HG03196 (cell line): ENCODE results near the gene ARHGAP42.

ENCODE experiments used
- ATAC-seq: cut with Tn5 transposase; IDR thresholded peaks from one replicate; pipeline ENCODE4 v1.9.1; 2021; ENCODE audit not compliant: unreplicated experiment

ARHGAP42 gene

DNA sequence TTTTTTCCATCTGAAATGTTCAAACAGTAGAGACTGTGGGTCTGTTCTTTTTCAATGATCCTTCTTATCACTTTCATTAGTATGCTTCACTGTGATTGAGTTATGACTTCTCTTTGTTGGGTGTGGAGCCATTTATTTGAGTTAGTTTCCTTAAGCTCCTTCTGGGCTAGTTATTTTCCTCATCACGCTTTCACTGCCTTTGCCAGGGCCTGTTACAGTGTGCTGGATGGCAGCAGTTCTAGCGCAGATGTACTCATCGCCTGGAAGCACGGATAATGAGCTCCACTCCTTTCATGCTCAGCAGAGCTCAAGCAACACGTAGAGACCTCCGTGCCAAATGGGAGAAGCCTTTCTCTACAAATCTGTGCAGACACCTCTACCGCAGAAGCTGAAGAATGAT lies 7.0 kb upstream of the ARHGAP42 start:
- ATAC-seq: no peak

DNA sequence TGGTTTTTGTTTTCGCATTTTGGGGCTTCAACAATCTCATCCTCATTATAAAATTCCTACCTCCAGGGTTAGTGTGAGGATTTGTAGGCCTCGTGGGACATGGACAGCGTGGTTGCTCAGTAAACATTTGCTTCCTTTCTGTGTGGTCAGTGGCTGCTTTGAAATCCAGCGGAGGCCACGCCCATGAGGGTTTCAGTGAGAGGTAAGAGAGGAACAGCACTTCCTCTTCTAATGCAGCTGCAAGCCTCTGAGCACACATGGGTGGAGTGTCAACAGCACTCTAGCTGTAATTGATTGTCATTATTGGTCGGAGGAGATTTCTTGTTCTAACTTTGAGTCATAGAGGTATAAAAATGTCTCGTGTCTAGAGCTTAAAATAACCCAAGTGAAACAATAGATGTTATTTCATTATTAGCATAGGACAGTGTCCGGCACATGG lies 6.0 kb upstream of the ARHGAP42 start:
- ATAC-seq: peak; percentile 99

DNA sequence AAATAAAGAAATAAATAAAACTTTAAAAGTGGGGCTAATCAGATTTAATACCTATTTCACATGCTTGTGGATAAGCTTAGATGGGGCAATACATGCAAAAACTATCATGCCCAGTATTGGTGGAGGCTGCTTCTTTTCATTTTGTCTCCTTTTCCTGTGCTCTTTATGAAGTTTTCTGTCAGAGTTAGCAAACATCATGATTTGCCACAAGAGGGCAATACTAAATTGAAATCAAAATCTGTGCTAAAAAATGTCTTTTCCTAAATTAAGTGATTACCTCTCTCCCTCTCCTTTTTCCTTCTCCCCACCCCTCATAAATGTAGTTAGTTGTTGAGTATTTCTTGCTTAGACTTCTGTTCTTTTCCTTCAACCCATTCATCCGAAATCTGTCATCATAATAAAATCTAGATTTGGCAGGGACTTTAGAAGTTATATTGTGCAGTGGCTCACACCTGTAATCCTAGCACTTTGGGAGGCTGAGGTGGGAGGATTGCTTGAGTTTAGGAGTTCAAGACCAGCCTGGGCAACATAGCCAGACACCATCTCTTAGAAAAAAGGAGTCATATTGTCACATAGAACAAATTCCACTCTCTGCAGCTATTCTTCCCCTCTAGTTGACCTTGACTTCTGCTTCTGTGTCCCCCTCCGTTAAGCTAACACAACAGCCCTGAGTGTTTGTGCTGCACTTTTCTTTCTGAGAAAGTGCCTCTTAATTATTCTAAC lies 4.7 kb upstream of the ARHGAP42 start:
- ATAC-seq: no peak

DNA sequence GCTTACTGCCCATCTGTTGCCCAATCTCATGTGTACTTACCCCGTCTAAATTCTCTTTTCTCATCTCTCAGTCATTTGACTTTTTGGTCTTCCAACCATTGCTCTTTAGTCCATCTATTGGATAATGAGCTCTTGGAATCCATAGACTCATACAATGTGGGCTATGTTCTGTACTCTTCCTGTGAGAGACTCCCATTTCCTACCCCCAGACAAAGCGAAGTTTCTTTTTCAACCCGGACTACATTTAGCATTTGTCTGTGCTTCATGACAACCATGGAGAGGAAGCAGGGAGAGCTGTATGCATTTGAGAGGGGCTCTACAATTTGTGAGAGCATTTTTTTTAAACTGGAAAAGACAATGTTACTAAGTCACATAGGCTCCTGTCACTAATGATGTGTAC lies 4.0 kb upstream of the ARHGAP42 start:
- ATAC-seq: no peak

DNA sequence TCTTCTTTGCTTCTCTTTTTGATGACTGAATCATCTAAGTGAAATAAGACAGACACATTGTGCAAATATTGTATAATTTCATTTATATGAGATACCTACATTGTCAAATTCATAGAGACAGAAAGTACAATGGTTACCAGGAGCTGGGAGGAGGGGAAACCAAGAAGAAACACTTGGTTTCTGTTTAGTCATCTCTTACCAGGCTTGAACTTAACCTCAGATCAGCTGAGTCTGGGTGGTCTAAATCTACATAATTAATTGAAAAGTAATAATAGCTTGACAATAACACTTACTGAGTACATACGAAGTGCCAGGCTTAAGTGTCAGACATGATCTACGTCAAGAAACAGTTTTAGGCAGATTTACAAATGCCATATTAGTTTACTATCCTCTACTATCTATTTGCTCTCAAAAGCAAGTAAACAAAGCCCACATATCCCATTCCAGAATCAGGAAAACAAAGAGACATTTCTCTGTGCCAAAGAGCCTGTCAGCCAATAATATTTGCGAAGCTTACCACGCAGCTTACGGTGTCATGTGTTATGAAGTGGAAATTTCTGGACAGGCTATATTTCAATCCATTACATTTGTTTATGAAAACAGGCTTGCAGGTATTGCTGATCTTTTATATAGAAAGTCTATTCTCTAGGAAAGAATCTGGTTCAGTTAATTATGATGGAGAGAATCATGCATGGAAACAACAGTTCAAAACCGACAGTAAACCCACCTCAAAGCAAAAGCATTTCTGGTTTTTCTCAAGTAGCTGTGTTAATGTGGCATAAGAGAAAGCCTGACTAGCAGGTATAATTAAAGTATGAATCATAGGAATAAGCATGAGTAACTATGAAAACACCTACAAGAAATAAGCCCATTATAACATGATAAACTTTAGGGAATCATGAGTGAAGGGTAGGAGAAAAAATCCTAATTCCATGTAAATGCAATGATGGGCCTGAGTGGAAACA lies 2.7 kb upstream of the ARHGAP42 start:
- peak; percentile 29 for ATAC-seq

DNA sequence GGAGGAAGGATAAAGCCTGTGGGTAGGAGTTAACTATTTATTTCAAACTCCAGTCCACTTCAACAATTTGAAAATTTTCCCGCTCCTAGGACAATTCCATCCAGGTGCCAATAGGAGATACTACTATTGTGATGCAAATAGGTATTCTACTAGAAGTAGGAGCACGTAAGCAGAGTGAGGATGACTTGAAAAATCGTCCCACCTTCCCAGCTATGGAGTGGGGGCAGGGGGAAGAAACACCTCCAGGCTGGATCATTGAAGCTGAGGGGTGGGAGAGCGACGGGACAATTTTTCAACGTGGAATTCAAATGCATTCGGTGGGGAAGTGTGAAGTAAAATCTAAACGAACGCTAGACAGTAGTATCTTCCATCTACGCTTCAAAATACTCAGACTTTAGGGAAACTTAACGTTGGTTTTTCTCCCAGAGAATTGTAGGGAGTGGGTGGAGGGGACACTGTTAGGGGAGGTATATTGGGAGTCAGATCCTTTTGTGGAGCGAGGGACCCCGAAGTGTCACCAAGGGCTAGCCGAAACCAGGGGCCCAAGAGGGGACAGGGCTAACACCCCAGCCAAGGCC lies 523 bp upstream of the ARHGAP42 start:
- no peak for ATAC-seq

DNA sequence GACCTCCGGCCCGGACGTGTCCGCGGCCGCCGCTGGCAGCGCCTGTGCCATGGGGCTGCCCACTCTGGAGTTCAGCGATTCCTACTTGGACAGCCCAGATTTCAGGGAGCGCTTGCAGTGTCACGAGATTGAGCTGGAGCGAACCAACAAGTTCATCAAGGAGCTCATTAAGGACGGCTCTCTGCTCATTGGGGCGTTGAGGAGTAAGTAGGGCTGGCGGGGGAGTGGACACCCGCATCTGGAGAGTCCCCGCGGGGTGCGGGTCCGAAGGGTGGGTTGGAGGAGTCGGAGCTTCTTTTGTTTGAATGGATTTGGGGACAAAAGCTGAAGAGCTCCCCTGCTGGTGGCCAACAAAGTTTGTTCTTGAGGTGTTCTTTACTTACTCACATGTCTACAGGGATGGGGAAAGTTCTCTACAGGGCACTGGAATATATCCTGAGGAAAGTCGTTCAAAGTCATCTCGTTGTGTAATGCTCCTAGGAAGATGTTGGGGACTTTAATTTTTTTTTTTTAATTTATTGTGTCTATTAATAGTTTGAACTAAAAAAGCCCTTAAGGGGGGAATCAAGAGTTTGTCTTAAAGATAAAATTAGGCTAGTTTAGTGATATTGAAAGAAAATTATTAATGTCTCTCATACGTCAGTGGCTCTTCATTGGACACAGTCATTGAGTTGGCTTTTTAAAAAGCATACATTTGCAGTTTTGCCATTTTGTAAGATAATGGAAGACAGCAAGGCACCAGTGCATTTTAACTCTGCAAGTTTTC lies 725 bp downstream of the ARHGAP42 start:
- ATAC-seq: peak; percentile 66

DNA sequence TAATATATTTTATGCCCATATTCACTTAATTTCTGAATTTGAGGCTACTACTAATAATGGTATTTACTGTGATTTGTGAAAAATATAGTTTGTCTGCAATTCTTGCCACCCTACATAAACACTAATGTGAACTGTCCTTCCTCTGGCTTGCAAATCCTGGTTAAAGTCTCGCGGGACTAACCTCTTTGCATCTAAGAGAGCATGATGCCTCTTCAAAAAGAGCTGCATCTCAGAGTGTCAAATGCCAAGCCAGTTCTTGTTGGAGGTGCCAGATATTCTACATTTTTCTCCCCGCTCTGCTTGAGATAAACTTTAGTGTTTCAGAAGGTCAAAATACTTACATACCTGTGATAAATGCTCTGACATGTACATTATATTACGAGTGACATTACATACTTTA lies 2.1 kb downstream of the ARHGAP42 start:
- no peak for ATAC-seq

DNA sequence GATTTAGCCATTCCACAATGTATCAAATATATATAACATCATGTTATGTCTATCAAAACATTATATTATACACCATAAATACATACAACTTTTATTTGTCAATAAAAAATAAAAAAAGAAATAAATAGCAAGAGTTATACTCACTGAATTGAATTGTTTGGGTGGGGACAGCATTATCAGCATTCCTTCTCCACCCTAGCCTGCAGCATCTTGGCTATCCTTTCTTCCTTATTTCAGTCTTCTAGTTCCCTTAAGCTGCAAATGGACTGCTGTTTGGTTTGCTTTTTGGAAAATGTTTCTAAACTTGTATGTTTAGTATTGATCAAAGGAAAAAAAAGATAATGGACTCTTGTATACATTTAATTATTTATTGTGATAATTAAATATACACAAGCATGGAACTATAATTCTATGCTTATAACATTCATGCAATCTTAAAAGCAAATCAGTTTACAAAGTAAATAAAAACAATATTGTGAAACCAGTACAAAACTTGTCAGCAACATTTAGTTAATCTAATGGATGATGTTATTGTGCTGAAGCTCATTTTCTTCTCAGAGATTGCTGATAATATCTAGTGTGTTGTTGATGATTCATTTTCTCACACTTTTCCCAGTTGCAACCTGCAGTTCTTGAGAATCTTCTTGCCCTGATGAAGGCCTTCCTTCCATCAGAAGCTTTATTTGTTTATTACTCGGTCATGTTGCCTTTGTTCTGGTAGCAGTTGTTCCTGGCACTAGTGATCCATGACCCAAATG lies 5.0 kb downstream of the ARHGAP42 start:
- no peak for ATAC-seq

DNA sequence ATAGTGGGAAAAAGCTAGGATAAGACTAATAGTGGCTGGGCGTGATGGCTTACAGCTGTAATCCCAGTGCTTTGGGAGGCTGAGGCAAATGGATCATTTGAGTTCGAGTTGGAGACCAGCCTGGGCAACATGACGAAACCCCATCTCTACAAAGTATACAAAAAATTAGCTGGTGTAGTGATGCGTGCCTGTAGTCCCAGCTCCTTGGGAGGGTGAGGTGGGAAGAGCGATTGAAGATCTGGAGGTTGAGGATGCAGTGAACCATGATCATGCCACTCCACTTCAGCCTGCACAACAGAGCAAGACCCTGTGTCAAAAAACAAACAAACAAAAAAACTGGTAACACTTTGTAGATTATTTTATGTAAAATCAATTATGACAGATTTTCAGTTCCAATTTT lies 8.8 kb downstream of the ARHGAP42 start:
- no peak for ATAC-seq

DNA sequence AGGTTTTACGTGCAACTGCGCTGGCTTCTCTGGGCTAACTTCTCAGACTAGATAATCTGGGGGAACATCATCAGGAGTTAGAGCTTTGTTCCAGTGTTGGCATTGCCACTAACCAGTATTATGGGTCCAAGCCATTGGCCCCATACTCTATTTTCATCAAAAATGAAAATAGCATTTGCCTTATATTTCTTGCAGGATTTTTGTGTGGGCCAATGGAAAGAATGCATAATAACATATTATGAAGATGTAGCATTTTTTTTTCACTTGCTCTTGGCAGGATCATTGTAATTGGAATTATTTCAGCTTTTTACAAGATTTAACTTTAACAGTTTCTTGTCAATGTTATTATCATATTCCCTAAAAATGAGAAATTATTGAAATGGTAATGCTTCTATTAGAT lies 16.1 kb downstream of the ARHGAP42 start:
- no peak for ATAC-seq

DNA sequence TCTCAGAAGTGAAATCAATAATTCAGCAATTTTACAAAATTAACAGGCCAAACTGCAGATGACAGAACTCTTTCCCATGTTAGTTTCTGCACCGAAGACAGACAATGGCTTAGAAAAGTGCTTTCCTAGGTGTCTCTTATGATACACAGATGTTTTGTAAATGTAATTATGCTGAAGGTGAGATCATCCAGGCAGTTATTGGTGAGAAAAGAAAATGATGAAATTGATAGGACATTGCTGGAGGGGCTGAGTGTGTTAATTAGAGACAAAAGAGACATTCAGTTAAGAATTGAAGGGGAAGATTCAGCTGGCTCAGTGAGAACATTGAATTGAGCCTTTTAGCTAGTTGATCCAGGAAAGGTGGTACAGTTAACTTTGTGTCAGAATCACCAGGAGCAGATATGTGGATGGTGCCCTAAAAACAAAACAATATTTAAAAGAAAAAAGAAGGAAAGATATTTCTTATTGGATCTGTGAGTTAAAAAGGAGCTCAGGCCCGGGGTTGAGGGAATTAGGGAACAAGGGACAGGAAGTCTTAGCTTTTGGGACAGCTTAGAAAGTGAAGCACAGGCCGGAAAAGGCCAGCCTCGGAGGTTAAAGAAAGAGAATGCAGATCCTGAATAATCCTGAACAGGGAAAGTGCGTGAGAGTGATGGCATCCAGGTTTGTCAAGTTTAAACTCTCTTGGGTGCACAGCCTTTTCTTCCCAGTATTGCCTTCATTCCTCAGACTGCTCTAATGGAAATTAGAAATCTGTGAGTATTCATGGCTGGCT lies 16.9 kb downstream of the ARHGAP42 start:
- ATAC-seq: no peak

DNA sequence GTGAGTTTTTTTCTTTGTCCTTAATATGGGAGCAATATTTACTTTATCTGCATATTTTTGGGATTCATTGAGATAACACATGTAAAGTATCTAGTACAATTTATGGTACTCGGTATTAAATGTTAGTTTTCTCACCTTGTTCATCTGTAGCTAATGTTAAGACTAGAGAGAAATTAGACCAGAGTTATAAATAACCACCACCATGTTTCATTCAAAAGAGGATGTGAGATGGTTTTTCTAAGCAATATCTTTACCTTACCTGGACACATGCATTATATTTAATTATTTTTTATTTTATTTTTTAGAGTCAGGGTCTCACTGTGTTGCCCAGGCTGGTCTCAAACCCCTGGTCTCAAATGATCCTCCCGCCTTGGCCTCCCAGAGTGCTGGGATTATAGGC lies 18.4 kb downstream of the ARHGAP42 start:
- no peak for ATAC-seq

DNA sequence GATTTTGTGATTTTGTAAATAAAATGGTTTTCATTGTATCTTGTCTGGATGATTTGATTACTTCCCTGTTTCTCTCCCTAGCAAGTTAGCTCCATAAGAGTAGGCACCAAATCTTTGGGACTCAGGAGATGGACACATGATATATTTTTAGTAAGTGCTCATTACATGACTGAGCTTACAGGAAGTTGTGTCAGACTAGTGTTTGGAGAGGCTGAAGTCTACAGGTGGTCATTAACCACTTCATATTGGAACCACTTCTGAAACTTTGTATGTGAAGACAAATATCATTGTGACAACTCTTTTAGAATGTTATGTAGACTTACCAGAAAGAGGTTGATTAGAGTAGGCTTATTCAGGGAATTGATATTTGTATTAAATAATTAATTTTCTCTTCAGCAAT lies 19.1 kb downstream of the ARHGAP42 start:
- peak; percentile 70 for ATAC-seq

DNA sequence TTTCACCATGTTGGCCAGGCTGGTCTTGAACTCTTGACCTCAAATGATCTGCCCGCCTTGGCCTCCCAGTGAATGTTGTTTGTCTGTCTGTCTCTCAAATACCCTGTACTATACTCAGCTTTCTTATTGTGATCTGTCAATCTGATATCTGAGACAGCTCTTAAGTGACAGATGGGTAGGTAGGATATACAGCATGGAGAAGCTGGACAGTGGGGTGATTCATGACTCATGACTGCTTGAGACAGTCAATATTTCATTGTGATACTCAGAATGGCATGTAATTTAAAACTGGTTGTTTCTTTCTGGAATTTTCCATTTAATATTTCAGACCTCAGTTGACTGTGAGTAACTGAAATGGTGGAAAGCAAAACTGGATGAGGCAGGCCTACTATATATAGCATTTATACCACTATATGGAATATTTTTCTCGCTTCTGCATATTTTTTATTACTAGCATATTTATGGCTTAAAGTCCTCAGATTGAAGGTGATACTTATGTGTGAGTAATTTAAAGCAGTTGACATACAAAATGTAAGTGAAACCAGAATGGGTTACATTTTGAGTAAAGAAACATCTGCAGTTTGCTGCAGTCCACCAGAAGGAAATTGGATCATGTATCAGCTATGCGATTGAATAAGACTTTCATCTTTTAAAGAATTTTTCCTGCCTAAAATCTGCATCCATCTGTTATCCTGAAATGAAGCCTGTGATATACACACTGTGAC lies 22.3 kb downstream of the ARHGAP42 start:
- ATAC-seq: peak; percentile 71

DNA sequence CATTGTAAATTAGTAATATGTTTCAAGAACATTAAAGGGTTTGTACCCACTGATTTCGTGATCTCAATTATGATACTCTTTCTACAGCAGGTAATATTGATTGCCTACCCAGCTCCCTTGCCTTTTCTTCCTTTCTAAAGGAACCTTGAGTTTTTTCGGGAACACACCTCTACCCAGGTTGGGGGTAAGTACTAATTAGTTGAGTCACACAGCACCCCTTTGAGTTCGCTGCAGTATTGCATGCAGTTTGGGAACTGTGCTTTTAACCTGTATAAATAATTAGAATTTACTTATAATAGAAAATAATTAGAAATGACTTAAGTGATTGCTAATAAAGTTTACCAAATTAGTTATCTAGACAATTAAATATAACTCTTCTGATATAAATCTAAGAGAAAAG lies 24.9 kb downstream of the ARHGAP42 start:
- no peak for ATAC-seq

DNA sequence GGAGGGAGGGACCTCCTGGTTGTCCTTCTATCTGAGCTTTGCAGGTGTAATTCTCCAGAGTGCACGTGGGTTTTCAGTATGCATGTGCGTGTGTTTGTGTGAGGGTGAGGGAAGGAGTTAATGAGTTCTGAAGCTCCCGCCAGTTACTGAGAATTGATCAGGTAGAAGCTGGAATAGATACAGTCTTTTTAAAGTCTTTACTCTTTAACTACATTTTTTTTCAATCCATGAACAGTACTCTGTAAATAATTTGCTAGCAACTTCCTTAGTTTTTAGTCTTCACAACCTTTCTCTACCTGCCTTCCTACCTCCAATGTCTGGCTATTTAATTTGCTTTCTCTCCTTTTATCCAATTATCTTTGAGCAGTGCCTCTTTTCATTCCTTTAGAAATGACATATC lies 25.5 kb downstream of the ARHGAP42 start:
- no peak for ATAC-seq

DNA sequence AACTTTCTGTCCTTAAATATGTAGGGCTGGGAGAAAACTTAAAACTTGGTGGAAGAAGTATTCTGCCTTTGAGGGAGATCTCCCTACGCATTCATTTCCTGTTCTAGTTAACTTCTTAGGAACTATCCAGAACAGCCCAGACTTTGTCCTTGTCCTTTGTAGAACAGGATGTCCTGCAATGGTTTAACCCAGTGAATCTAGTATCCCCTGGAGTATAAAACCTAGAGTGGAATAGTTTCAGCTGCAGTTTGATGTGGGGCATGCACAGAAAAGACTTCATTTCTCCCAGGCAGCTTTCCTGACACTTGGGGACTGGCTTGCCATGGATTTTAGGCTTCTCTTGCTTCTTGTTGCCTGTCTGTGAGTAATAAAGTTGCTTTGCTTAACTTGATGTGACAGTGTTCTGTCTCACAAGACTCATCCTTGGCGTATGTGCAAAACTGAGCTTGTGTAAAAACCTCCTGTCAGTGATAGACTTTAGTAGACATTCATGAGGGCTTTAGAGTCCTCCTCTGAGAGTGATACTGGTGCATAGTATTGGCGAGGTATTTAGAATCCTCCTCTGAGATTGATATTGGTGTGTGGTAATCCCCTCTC lies 28.2 kb downstream of the ARHGAP42 start:
- ATAC-seq: no peak

DNA sequence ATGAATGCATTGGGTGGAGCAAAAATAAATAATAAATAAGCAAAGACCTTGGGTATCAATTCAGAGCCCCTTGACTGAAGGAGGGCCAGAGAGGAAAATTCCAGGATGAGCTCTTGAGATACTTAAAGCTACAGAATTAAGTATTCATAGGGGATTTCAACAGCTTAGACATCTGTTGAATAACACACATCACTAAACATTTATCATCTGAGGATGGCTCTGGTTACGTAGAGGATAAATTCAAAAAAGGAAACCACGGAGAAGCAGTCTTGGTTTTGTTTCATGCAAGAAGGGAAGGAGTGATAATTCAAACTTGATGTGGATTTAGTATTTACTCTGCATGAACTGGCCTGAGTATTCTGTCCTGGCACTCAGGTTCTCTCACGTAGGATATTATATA lies 29.8 kb downstream of the ARHGAP42 start:
- ATAC-seq: no peak
